Stimulated activated naive CD4-positive, alpha-beta T cell treated with Interleukin-2 at 50 U/mL for 16 hours (primary cell): ENCODE data around the gene PPP1R9A.

Experiments
- DNase-seq: peaks from one replicate; lab custom pipeline; 2025; lab: John Stamatoyannopoulos, UW

PPP1R9A gene

GRCh38 chr7:94907026-94907810 is at the start of gene PPP1R9A:
Gene PPP1R9A (plus strand): TSS chr7:94907594. CDS start chr7:94910114, 2,520 bp downstream.
- no peak for DNase-seq

GRCh38 chr7:94871132-94871531 is 36.3 kb upstream of the PPP1R9A start:
- DNase-seq, result no peak

GRCh38 chr7:94873239-94873638 is 34.2 kb upstream of the PPP1R9A start:
- DNase-seq, result no peak

GRCh38 chr7:94874036-94874785 is 33.2 kb upstream of the PPP1R9A start:
- DNase-seq, result no peak

- no peak for DNase-seq
These were observed 32.2 kb upstream of the PPP1R9A start for GRCh38 chr7:94875201-94875600.

GRCh38 chr7:94877731-94878670 is 29.4 kb upstream of the PPP1R9A start:
- DNase-seq, result no peak

- DNase-seq, result no peak
These were observed 24.5 kb upstream of the PPP1R9A start for GRCh38 chr7:94882891-94883290.

- no peak for DNase-seq
These were observed 23.8 kb upstream of the PPP1R9A start for GRCh38 chr7:94883616-94884015.

- DNase-seq, result no peak
These were observed 18.8 kb upstream of the PPP1R9A start for GRCh38 chr7:94888551-94888950.

GRCh38 chr7:94888995-94889523 is 18.3 kb upstream of the PPP1R9A start:
- DNase-seq, result no peak

GRCh38 chr7:94890216-94890615 is 17.2 kb upstream of the PPP1R9A start:
- DNase-seq, result no peak

GRCh38 chr7:94893661-94894060 is 13.7 kb upstream of the PPP1R9A start:
- DNase-seq, result no peak

- DNase-seq, result no peak
These were observed 9.9 kb upstream of the PPP1R9A start for GRCh38 chr7:94897541-94897940.

- no peak for DNase-seq
These were observed 9.1 kb upstream of the PPP1R9A start for GRCh38 chr7:94898340-94898739.

GRCh38 chr7:94901981-94902380 is 5.4 kb upstream of the PPP1R9A start:
- DNase-seq, result no peak

- no peak for DNase-seq
These were observed 3.4 kb upstream of the PPP1R9A start for GRCh38 chr7:94903971-94904370.

- no peak for DNase-seq
These were observed 2.4 kb upstream of the PPP1R9A start for GRCh38 chr7:94904982-94905381.

GRCh38 chr7:94906065-94906851 is 1.1 kb upstream of the PPP1R9A start:
- no peak for DNase-seq

GRCh38 chr7:94907811-94908322 is 473 bp downstream of the PPP1R9A start:
- DNase-seq, result no peak

GRCh38 chr7:94908323-94909178 is 1.2 kb downstream of the PPP1R9A start:
- DNase-seq, result no peak
